ACC112 (cell line): ENCODE data around the gene PTPRM.

Experiments used
- H2AFZ ChIP-seq: fragments of 200-600 bp; sonication (generic); one replicate; pipeline ENCODE4 v1.6.0; 2017; ENCODE audit warnings: antibody characterized with exemption, low read length; ENCODE audit not compliant: unreplicated experiment
- H3K27ac ChIP-seq: fragments of 200-600 bp; sonication (generic); 2 replicates; pipeline ENCODE4 v1.5.1; 2014; ENCODE audit warnings: low read depth, mild to moderate bottlenecking, antibody characterized with exemption, low read length, moderate library complexity
- H3K27me3 ChIP-seq: fragments of 200-600 bp; sonication (generic); 2 replicates; pipeline ENCODE4 v1.6.1; 2014; ENCODE audit warnings: mild to moderate bottlenecking, antibody characterized with exemption, low read length, moderate library complexity, mixed read lengths; ENCODE audit not compliant: insufficient read depth
- H3K36me3 ChIP-seq: fragments of 200-600 bp; sonication (generic); 2 replicates; pipeline ENCODE4 v1.6.1; 2016; ENCODE audit warnings: mild to moderate bottlenecking, antibody characterized with exemption, low read length, moderate library complexity, mixed read lengths; ENCODE audit not compliant: insufficient read depth
- H3K4me1 ChIP-seq: fragments of 200-600 bp; sonication (generic); one replicate; pipeline ENCODE4 v1.6.1; 2016; ENCODE audit warnings: low read length, mixed read lengths; ENCODE audit not compliant: insufficient read depth, unreplicated experiment, control insufficient read depth
- H3K4me3 ChIP-seq: fragments of 200-600 bp; sonication (generic); 2 replicates; pipeline ENCODE4 v1.5.1; 2014; ENCODE audit warnings: mild to moderate bottlenecking, low read depth, low read length
- H3K79me2 ChIP-seq: fragments of 200-600 bp; sonication (generic); one replicate; pipeline ENCODE4 v1.6.0; 2016; ENCODE audit warnings: low read length; ENCODE audit not compliant: control insufficient read depth, unreplicated experiment, insufficient read depth

The PTPRM gene

DNA sequence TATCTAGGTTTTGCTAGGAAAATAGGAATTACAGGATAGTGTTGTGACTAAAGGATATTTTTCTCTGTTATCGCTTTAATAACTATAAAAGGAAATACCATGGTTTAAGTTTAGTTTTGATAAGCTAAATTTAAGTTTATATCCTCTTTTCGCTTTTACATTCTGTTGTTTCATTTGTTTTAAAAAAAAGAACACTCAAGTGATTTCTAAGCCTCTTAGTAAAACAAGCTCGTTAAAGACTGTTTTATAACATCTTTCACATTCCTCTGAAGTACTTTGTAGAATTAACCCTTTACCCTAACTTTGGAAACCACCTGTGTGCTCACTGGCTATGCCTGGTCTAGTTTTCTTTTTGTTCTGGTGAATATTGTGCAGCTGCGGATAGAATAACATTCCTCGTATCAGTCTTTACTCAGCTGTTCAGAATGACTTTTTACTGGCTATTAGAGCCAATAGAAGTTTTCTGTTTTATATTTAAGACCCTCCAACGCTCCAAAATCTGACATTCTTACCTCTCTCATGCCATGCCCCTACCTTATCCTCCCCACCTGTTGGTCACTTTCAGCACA lies 183.1 kb downstream of the PTPRM start:
- Histone ChIP-seq H2AFZ (no peak overlapping the region), H3K4me1 (peaks cover 32% of the 10 kb centered on the region), H3K36me3 (peaks cover 6% of the 10 kb centered on the region; the same call in 1 of the 2 replicates), H3K79me2 (peaks cover 3% of the 10 kb centered on the region), H3K4me3 (no peak overlapping the region), H3K27me3 (no peaks in the 10 kb centered on the region), H3K27ac (no peak overlapping the region)

DNA sequence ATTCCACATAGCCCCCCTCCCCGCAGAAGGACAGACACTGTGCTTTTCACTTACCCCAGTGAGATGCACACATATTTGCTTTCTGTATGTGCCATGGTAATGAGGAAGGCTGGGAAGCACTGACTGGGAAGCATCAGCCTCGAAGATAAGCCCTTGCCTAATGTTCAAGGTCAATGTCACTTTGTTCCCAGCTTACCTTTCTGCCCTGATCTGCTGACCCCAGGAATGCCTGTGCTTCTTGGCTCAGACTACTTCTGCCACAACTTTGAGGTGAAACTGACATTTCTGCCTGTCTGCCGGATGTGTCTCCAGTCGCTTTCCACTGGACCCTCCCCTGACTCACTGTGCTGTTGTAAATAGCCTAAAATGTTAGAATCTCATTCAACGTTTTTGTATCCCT lies 183.8 kb downstream of the PTPRM start:
- no peaks in the 10 kb centered on the region for H3K27me3 ChIP-seq
- no peak overlapping the region for H3K4me3 ChIP-seq
- H3K36me3 ChIP-seq, result peaks cover 3% of the 10 kb centered on the region; the same call in 1 of the 2 replicates
- peaks cover 34% of the 10 kb centered on the region for H3K4me1 ChIP-seq
- H2AFZ ChIP-seq, result no peak overlapping the region
- no peak overlapping the region for H3K27ac ChIP-seq
- peaks cover 3% of the 10 kb centered on the region for H3K79me2 ChIP-seq

- Histone ChIP-seq H3K27ac (no peak overlapping the region), H2AFZ (no peak overlapping the region), H3K27me3 (no peaks in the 10 kb centered on the region), H3K4me3 (no peak overlapping the region), H3K4me1 (peaks cover 34% of the 10 kb centered on the region), H3K36me3 (no peaks in the 10 kb centered on the region), H3K79me2 (peaks cover 12% of the 10 kb centered on the region)
Measured at GRCh38 chr18:7754258-7754657, 187.1 kb downstream of the PTPRM start.

DNA sequence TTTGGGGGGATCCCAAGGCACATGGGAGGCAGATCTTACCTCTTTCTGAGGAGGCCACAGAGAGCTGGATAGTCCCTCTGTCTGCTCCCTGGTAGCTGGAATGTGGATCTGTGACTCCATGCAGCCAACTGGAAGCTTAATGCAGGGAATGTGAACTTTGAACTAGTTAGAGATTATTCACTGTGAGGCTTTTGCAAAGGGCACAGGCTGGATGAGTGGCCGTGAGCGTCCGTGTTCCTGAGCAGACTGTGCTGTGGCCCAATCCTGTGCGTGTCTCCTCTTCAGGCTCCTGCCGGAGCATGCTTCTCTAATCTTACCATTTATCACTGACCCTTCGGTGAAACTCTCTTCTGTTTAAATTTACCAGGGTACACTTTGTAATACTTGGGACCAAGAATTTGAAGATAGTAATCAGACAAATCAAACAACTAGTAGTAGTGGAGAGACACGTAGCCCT lies 187.6 kb downstream of the PTPRM start:
- H3K27me3 ChIP-seq, result no peaks in the 10 kb centered on the region
- no peak overlapping the region for H3K4me3 ChIP-seq
- H3K79me2 ChIP-seq, result peaks cover 12% of the 10 kb centered on the region
- H3K36me3 ChIP-seq, result no peaks in the 10 kb centered on the region
- H3K27ac ChIP-seq, result no peak overlapping the region
- H3K4me1 ChIP-seq, result peaks cover 29% of the 10 kb centered on the region
- no peak overlapping the region for H2AFZ ChIP-seq

GRCh38 chr18:7755753-7756475 lies 188.8 kb downstream of the PTPRM start:
- Histone ChIP-seq H2AFZ (no peak overlapping the region), H3K27me3 (no peaks in the 10 kb centered on the region), H3K4me3 (no peak overlapping the region), H3K79me2 (peaks cover 12% of the 10 kb centered on the region), H3K36me3 (no peaks in the 10 kb centered on the region), H3K27ac (no peak overlapping the region), H3K4me1 (peaks cover 34% of the 10 kb centered on the region)

DNA sequence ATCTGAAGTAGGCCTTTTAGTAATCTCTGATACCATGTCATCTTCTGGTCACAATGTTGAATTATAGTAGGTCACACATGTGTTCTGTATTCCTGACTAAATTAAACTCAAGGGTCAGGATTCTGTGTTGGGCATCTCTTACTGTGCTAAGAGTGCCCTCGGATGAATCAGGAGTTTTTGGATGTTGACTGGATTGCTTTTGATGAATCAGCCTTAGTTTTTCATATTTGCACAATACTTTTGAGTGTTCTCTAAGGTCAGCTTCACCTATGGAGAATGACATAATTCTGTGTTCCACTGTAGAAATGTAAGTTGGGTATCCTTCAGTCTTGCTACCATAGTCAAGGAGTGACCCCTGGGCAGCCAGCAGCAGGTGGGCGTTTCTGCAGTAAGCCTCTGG lies 190.1 kb downstream of the PTPRM start:
- no peaks in the 10 kb centered on the region for H3K27me3 ChIP-seq
- H3K27ac ChIP-seq, result no peak overlapping the region
- no peaks in the 10 kb centered on the region for H3K36me3 ChIP-seq
- H3K4me3 ChIP-seq, result no peak overlapping the region
- H3K79me2 ChIP-seq, result peaks cover 13% of the 10 kb centered on the region
- no peak overlapping the region for H2AFZ ChIP-seq
- H3K4me1 ChIP-seq, result peaks cover 45% of the 10 kb centered on the region

DNA sequence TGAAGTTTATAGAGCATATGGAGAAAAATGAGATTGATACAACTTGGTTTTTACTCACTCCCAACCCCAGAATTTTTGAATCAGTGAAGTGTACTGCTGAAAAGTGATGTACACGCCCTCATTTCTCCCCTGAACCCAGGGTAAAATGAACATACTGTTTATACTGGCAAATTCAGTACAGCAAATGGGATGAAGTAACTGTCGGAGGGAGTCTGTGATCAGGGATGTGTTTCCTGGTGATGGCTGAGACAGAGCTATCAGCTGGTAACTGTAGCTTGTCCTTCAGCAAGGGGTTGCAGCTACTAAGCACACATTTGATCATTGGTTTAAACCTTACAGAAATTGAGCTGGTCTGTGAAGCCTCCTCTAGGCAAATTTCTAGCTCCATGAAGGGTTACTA lies 191.6 kb downstream of the PTPRM start:
- H2AFZ ChIP-seq, result no peak overlapping the region
- no peak overlapping the region for H3K27ac ChIP-seq
- peaks cover 17% of the 10 kb centered on the region for H3K79me2 ChIP-seq
- H3K4me1 ChIP-seq, result peaks cover 46% of the 10 kb centered on the region
- no peaks in the 10 kb centered on the region for H3K27me3 ChIP-seq
- H3K4me3 ChIP-seq, result no peak overlapping the region
- H3K36me3 ChIP-seq, result no peaks in the 10 kb centered on the region

DNA sequence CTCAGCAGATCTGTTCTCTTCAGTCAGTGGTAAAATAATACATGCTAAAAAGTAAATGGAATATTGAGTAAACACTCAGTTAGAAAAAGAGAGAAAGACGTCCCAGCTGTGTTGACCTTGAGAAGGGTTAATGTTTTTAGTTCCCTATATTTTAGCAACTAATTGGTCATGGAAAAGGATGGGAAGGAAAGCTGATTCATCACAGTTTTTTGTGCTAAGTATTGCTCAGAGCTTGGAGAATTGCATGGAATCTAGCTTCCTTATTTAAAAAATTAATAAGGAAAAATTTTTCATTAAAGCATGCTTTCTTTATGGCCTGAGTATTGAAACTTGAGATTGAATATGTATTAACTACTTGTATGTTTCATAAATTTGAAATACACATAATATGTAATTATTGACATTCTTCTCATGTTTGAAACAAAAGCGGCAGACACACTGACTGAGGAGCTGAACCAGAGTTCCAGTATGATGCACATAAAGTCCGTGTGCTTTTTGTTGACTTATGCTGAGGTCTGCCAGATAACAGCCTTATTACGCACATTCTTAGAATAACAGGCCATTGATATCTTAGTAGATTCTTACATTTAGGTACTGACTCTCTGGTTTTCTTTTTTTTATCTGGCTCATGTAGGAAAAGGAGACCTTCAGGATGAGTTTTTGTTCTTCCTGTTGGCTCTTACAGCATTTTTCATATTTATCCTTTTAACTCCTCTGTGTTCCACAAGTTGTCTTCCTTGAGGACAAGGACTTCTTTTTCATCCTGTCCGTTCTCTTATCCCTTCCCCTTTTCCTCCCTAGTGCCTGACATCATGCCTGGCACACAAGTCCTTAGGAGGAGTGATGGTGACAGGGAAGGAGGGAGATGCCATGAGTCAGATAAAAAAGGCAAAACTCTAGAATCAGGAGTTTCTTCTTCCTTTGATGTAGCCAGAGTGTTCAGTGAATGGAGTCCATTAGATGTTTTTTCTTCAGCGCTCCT lies 194.1 kb downstream of the PTPRM start:
- Histone ChIP-seq H3K27me3 (no peaks in the 10 kb centered on the region), H3K79me2 (peaks cover 17% of the 10 kb centered on the region), H3K4me3 (no peak overlapping the region), H3K27ac (peak overlapping the region; percentile 90), H3K4me1 (peaks cover 32% of the 10 kb centered on the region), H3K36me3 (no peaks in the 10 kb centered on the region), H2AFZ (no peak overlapping the region)

DNA sequence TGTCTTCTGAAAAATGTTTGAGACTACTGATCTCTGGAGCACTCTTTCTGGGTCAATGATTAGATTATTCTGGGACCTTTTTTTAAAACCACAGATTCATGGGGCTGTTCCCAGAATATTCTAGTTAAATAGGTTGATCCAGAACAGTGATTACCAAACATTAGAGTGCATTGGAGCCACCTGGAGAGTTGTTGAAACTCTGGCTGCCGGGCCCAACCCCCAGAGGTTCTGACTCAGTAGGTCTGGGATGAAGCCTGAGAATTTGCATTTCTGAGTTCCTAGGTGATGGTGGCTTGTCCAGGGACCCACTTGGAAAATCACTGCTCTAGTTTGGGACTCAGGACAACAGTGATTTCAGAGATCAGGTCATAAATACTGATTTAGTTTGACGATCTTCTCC lies 197.3 kb downstream of the PTPRM start:
- H3K4me3 ChIP-seq, result no peak overlapping the region
- H3K79me2 ChIP-seq, result peaks cover 8% of the 10 kb centered on the region
- H3K27ac ChIP-seq, result no peak overlapping the region
- H3K36me3 ChIP-seq, result no peaks in the 10 kb centered on the region
- H2AFZ ChIP-seq, result no peak overlapping the region
- H3K4me1 ChIP-seq, result peaks cover 20% of the 10 kb centered on the region
- no peaks in the 10 kb centered on the region for H3K27me3 ChIP-seq

DNA sequence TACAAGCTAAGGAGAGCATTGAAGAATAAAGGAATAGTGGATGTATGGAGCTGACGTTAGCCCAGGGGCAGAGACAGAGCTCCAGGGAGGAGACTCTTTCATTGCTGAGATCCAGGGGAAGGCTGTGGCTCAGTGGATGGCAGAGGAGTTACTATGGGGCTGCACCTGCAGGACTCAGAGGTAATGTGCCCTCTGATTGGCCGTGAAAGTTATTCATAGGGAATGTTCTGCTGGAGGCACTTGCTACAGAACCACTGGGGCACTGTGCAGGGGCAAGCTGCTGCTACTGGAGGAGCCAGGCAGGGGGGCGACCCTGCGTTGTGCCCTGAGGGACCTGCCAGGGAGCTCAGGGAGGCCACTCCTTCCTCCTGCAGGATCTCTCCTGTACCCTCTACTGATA lies 199.2 kb downstream of the PTPRM start:
- Histone ChIP-seq H3K4me3 (no peak overlapping the region), H3K27me3 (no peaks in the 10 kb centered on the region), H3K79me2 (peaks cover 8% of the 10 kb centered on the region), H3K4me1 (peaks cover 9% of the 10 kb centered on the region), H3K27ac (no peak overlapping the region), H2AFZ (no peak overlapping the region), H3K36me3 (no peaks in the 10 kb centered on the region)
